ENCODE measurements around the gene PDE6D. TPM values are rescaled to one million over a fixed set of nuclear protein-coding genes. Genes with fewer than 3 reads are reported as not detected.

Gene PDE6D
- total and polyA plus RNA-seq, 2 of the 13 experiments (the other 11 are each of a cell fraction or from before 2014, with no cell fraction given), result 14.1 to 23.2 TPM

DNA sequence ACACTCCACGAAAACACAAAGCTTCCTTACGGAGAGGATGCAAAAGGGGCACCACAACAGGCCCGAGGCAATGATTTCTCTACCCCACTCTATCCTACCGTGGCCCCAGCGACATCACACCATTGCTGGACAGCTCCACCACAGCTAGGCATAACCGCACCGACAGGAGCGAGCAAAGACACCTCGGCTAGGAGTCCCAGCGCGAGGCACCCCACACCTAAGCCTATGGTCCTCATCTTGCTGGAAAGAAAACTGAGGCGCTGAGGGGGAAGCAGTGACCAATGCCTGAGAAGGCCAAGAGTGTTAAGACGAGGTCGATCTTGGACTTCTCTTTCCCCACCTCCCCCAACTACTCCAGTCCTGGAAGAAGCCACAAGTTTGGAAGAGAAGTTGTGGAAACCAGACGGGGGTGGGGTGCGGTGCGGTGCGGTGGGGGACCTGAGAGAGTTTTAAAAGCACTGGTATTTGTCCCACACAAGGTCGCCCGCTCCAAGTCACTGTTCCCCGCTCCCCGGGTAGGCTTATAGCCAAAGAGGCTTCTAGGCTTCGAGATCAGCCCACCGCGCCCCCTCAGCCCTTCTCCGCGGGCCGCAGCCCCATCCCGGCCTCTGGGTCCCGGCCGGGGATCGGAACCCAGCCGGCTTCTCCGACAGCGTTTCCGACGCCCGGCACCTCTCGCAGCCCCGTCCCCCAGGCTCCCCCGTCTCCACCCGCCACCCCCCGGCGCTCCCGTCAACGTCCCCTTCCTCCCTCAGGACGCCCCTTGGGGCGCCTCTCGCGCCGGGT is 766 bp downstream of the PDE6D start (continued):
- TF ChIP-seq RNF219 (CRISPR knock-in tag; IDR thresholded peaks at IDR 0.05) (no peak), TGIF2 (CRISPR knock-in tag; IDR thresholded peaks at IDR 0.05) (peak; percentile 87), HMGXB3 (CRISPR knock-in tag; IDR thresholded peaks at IDR 0.05; ENCODE audit: borderline replicate concordance) (0 out of 2 replicates have a peak, but pooled peaks have one; percentile 41), IRX3 (CRISPR knock-in tag; IDR thresholded peaks at IDR 0.05; ENCODE audit: borderline replicate concordance, low read depth) (no peak), ZNF343 (CRISPR knock-in tag; IDR thresholded peaks at IDR 0.05) (no peak), PCBP2 (optimal IDR thresholded peaks at IDR 0.05; ENCODE audit: low read depth, low read length, poor library complexity, severe bottlenecking) (no peak), ETS1 (CRISPR knock-in tag; IDR thresholded peaks at IDR 0.05) (no peak), GFI1 (CRISPR knock-in tag; IDR thresholded peaks at IDR 0.05; ENCODE audit: borderline replicate concordance) (no peak), RFXANK (CRISPR knock-in tag; IDR thresholded peaks at IDR 0.05) (no peak), ZNF747 (CRISPR knock-in tag; IDR thresholded peaks at IDR 0.05; ENCODE audit: borderline replicate concordance) (0 out of 2 replicates have a peak, but pooled peaks have one; percentile 37), ZNF3 (CRISPR knock-in tag; IDR thresholded peaks at IDR 0.05) (no peak), ZNF234 (CRISPR knock-in tag; conservative IDR thresholded peaks at IDR 0.05) (no peak), FOXP1 (IDR thresholded peaks at IDR 0.05) (no peak), FOXP1 (CRISPR knock-in tag; IDR thresholded peaks at IDR 0.05) (no peak), ZNF766 (CRISPR knock-in tag; IDR thresholded peaks at IDR 0.05; ENCODE audit: borderline replicate concordance) (no peak), ZNF678 (CRISPR knock-in tag; IDR thresholded peaks at IDR 0.05) (no peak), KLF13 (CRISPR knock-in tag; IDR thresholded peaks at IDR 0.05) (no peak), TEAD3 (CRISPR knock-in tag; optimal IDR thresholded peaks at IDR 0.05; ENCODE audit: borderline replicate concordance) (peak; percentile 28), ZBTB7A (CRISPR knock-in tag; IDR thresholded peaks at IDR 0.05) (peak; percentile 36; the same call in 1 of the 2 replicates), ZNF562 (CRISPR knock-in tag; IDR thresholded peaks at IDR 0.05; ENCODE audit: borderline replicate concordance) (no peak)
- TF ChIP-seq, protein P1, sequence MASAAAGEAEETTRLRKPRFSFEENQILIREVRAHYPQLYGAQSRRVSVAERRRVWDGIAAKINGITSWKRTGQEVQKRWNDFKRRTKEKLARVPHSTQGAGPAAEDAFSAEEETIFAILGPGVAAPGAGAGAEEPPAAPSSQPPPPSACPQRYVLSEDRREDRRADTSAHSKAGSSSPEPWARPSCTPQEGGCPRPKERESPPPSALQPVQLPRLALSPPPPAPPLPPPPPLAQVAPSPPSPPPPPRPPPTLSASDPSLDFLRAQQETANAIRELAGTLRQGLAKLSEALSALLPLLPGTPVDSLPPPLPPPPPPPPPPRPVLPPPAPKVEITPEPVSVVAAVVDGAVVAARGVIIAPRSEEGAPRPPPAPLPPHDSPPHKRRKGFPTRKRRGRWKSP (CRISPR knock-in tag; IDR thresholded peaks at IDR 0.05), result no peak
- TF ChIP-seq, protein P2, sequence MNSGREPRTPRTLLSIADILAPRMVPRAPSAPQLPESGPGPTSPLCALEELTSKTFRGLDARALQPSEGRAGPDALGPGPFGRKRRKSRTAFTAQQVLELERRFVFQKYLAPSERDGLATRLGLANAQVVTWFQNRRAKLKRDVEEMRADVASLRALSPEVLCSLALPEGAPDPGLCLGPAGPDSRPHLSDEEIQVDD (CRISPR knock-in tag; IDR thresholded peaks at IDR 0.05; ENCODE audit: borderline replicate concordance), result no peak
